ENCODE data around the gene ELAVL2.

The ELAVL2 gene

GRCh38 chr9:23702311-23702922 is 123.6 kb downstream of the ELAVL2 start:
- ATAC-seq = no peak
- TF ChIP-seq ESRRG (CRISPR knock-in tag; IDR thresholded peaks at IDR 0.05) (no peak), CSDC2 (CRISPR knock-in tag; IDR thresholded peaks at IDR 0.05) (no peak), PPARA (CRISPR knock-in tag; IDR thresholded peaks at IDR 0.05; ENCODE audit: borderline replicate concordance) (no peak), ZNF70 (CRISPR knock-in tag; IDR thresholded peaks at IDR 0.05) (no peak), ZNF8 (CRISPR knock-in tag; IDR thresholded peaks at IDR 0.05) (no peak), ZC3H10 (CRISPR knock-in tag; IDR thresholded peaks at IDR 0.05) (no peak), POU6F1 (CRISPR knock-in tag; IDR thresholded peaks at IDR 0.05; ENCODE audit: borderline replicate concordance, low read depth) (no peak), ISL1 (CRISPR knock-in tag; IDR thresholded peaks at IDR 0.05) (no peak), TOX (CRISPR knock-in tag; IDR thresholded peaks at IDR 0.05; ENCODE audit: borderline replicate concordance) (no peak), SNAI2 (CRISPR knock-in tag; IDR thresholded peaks at IDR 0.05) (no peak), OSR1 (CRISPR knock-in tag; IDR thresholded peaks at IDR 0.05) (no peak), ZFP3 (CRISPR knock-in tag; IDR thresholded peaks at IDR 0.05) (no peak), PATZ1 (CRISPR knock-in tag; IDR thresholded peaks at IDR 0.05; ENCODE audit: borderline replicate concordance) (no peak), ZNF565 (CRISPR knock-in tag; conservative IDR thresholded peaks at IDR 0.05; ENCODE audit: low read depth) (no peak), CSRNP3 (CRISPR knock-in tag; IDR thresholded peaks at IDR 0.05) (no peak)

- no peak for ATAC-seq
- TF ChIP-seq ISL1 (CRISPR knock-in tag; IDR thresholded peaks at IDR 0.05) (no peak), PPARA (CRISPR knock-in tag; IDR thresholded peaks at IDR 0.05; ENCODE audit: borderline replicate concordance) (no peak), CSRNP3 (CRISPR knock-in tag; IDR thresholded peaks at IDR 0.05) (no peak), TSHZ2 (CRISPR knock-in tag; IDR thresholded peaks at IDR 0.05) (no peak), OSR1 (CRISPR knock-in tag; IDR thresholded peaks at IDR 0.05) (no peak), CREB5 (CRISPR knock-in tag; IDR thresholded peaks at IDR 0.05; ENCODE audit: low read depth) (no peak), ZNF565 (CRISPR knock-in tag; conservative IDR thresholded peaks at IDR 0.05; ENCODE audit: low read depth) (no peak), ZNF70 (CRISPR knock-in tag; IDR thresholded peaks at IDR 0.05) (no peak), ZC3H10 (CRISPR knock-in tag; IDR thresholded peaks at IDR 0.05) (no peak)
Observed at GRCh38 chr9:23701291-23701690, 124.7 kb downstream of the ELAVL2 start.

GRCh38 chr9:23700359-23700758 is 125.7 kb downstream of the ELAVL2 start:
- no peak for ATAC-seq
- no peak for TF ChIP-seq ZNF70 (CRISPR knock-in tag; IDR thresholded peaks at IDR 0.05)
- no peak for TF ChIP-seq ZNF565 (CRISPR knock-in tag; conservative IDR thresholded peaks at IDR 0.05; ENCODE audit: low read depth)
- TF ChIP-seq CSDC2 (CRISPR knock-in tag; IDR thresholded peaks at IDR 0.05) = no peak
- no peak for TF ChIP-seq BACH2 (CRISPR knock-in tag; IDR thresholded peaks at IDR 0.05; ENCODE audit: borderline replicate concordance)
- no peak for TF ChIP-seq OSR1 (CRISPR knock-in tag; IDR thresholded peaks at IDR 0.05)
